22Rv1 (cell line): Measurements from ENCODE around the gene DSC3.

ENCODE experiments used
- ZFX ChIP-seq: fragments of 450-650 bp; IDR thresholded peaks from 2 replicates; pipeline ENCODE4 v1.6.1; 2017; ENCODE audit warnings: antibody characterized with exemption, borderline replicate concordance
- TF ChIP-seq, protein P1 (sequence below): fragments of 450-650 bp; IDR thresholded peaks from 2 replicates; pipeline ENCODE4 v1.5.1; 2017; ENCODE audit warnings: mild to moderate bottlenecking

DNA sequence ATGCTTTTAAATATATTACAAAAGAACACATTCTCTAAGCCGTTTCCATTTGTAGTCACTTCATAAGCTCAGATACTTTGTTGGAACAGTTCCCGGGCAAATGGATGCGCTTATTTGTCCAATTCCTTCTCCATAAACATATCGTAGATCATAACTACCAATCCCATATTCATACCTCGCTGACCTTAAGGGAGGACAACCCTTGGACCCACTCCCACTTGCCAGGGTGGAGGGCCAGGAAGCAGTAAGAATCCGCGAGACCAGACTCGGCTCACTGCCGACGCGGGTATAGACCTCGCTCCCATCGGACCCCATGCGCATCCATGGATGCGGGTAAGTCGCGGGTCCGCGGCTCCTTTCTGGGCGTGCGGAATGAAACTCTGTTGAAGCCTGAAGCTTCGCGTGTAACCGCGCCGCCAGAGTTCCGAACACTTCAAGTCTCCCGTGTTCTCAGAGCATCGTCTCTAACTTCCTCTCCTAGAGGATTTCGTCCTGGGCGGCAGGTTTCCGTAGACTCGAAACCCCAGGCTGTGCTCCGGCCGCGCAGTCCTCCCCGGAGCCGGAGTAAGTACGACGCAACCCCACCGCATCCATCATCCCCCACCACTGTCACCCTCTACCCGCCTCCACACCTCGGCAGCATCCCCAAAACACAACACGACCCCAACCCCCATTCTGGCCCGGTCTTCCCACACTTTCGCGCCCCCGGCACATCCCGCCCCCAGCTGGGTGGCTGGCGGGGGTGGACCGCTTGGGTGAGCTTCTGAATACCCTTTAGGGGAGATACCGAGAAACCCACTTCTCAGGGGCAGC is 1.1 kb downstream of the DSC3 start:
- TF ChIP-seq, protein P1, sequence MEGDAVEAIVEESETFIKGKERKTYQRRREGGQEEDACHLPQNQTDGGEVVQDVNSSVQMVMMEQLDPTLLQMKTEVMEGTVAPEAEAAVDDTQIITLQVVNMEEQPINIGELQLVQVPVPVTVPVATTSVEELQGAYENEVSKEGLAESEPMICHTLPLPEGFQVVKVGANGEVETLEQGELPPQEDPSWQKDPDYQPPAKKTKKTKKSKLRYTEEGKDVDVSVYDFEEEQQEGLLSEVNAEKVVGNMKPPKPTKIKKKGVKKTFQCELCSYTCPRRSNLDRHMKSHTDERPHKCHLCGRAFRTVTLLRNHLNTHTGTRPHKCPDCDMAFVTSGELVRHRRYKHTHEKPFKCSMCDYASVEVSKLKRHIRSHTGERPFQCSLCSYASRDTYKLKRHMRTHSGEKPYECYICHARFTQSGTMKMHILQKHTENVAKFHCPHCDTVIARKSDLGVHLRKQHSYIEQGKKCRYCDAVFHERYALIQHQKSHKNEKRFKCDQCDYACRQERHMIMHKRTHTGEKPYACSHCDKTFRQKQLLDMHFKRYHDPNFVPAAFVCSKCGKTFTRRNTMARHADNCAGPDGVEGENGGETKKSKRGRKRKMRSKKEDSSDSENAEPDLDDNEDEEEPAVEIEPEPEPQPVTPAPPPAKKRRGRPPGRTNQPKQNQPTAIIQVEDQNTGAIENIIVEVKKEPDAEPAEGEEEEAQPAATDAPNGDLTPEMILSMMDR, result no peak
- no peak for TF ChIP-seq ZFX
